Chondrocyte (in vitro differentiated cells): ENCODE data around the gene SSTR5. TPM values are rescaled to one million over a fixed set of nuclear protein-coding genes. Genes with fewer than 3 reads are reported as not detected.
A peak's percentile ranks its signal among the peaks of the same experiment; 100 is the strongest.
"Not testable (repeated sequence)": the region's sequence is repeated elsewhere in the genome, so short reads cannot be mapped to it uniquely, and the experiment has no call there.

Source experiments
- DNase-seq: peaks from one replicate; pipeline ENCODE4 v3.0.0; 2021; ENCODE audit warnings: mixed read lengths, low spot score
- H3K27ac Mint-ChIP-seq: one replicate; pipeline ENCODE4 v1.8.0; 2021; ENCODE audit warnings: mild to moderate bottlenecking, moderate library complexity, mixed read lengths; ENCODE audit not compliant: unreplicated experiment
- H3K27me3 Mint-ChIP-seq: 2 replicates; pipeline ENCODE4 v1.8.0; 2021; ENCODE audit warnings: low read depth, mixed read lengths
- H3K36me3 Mint-ChIP-seq: 2 replicates; pipeline ENCODE4 v1.8.0; 2021; ENCODE audit warnings: low read depth, mixed read lengths
- H3K4me1 Mint-ChIP-seq: 2 replicates; pipeline ENCODE4 v1.8.0; 2021; ENCODE audit warnings: low read depth, mild to moderate bottlenecking, mixed read lengths
- H3K4me3 Mint-ChIP-seq: one replicate; pipeline ENCODE4 v1.8.0; 2021; ENCODE audit warnings: mild to moderate bottlenecking, moderate library complexity, mixed read lengths; ENCODE audit not compliant: unreplicated experiment
- H3K9me3 Mint-ChIP-seq: 2 replicates; pipeline ENCODE4 v1.8.0; 2021; ENCODE audit warnings: low read depth, mixed read lengths
- CTCF ChIP-seq: fragments of 200-600 bp; sonication (generic); IDR thresholded peaks from 2 replicates; pipeline ENCODE4 v1.5.0; 2021; ENCODE audit warnings: antibody characterized with exemption, mild to moderate bottlenecking, moderate library complexity
- long read RNA-seq: library from polyadenylated mRNA; stranded (forward); transcript quantifications from one replicate; pipeline ENCODE4 v2.0.0, GENCODE V29; 2021
- total RNA-seq: library from RNA; stranded (reverse); gene quantifications from 3 replicates; pipeline ENCODE4 v1.2.1, GENCODE V29; 2021

SSTR5 gene
- total RNA-seq, result not detected in 3 replicates
- long read RNA-seq, result 0 reads

DNA sequence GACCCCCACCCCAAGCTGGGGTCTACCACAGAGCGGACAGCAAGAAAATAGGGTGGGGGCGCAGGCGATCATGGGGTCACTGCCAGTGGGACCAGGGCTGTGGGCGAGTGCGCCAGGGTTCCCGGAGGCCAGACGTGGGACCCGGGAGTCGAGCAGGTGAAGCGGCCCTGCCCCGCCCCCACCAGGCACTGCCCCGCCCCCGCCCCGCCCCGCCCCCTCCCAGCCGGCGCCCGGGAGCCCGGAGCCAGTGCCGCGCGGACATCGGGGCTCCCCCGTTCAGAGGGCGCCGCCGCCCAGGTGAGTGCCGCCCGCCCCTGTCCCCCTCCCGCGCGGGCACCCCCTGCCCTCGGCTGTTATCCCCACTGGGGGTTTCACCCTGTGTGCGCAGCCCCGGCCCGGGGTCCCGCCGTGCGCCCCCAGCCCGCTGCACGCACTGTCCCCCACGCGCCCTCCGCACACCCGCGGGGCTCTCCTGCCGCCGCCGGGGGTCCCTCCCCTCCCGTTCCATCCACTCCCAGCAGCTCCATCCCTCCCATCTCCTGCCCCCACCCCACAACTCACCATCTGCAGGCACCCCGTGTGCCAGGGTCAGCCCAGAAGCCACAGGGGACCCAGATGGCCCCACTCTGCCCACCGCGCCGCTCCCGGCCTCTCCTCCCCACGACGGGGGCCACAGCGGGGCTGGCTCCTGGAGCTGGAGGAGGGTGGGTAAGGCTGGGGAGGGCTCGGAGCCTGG lies at the start of gene SSTR5:
SSTR5 (plus strand) TSS at position 222 of the 736 bp plus-strand sequence. CDS start 6,122 bp downstream, outside the sequence.
- H3K27ac Mint-ChIP-seq, result no peak within 1 kb of the TSS
- no peaks in the 10 kb centered on the region for H3K9me3 Mint-ChIP-seq
- H3K4me1 Mint-ChIP-seq, result no peaks in the 10 kb centered on the region
- H3K4me3 Mint-ChIP-seq, result no peak within 1 kb of the TSS
- no peaks in the 10 kb centered on the region for H3K36me3 Mint-ChIP-seq
- no peak for TF ChIP-seq CTCF
- H3K27me3 Mint-ChIP-seq, result peaks cover 27% of the 10 kb centered on the region
- DNase-seq, result no peak

- peaks cover 18% of the 10 kb centered on the region for H3K27me3 Mint-ChIP-seq
Measured at GRCh38 chr16:1024138-1024537, 48.4 kb upstream of the SSTR5 start.

DNA sequence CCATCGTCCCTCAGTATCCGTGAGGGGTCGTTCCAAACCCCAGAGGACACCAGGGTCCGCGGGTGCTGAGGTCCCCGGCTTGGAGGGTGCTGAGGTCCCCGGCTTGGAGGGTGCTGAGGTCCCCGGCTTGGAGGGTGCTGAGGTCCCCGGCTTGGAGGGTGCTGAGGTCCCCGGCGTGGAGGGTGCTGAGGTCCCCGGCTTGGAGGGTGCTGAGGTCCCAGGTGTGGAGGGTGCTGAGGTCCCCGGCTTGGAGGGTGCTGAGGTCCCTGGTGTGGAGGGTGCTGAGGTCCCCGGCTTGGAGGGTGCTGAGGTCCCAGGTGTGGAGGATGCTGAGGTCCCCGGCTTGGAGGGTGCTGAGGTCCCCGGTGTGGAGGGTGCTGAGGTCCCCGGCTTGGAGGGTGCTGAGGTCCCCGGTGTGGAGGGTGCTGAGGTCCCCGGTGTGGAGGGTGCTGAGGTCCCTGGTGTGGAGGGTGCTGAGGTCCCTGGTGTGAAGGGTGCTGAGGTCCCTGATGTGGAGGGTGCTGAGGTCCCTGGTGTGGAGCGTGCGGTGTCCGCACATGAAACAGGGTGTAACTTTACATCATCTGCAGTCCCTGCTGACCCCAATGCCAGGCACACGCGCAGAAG lies 47.3 kb upstream of the SSTR5 start:
- H3K4me3 Mint-ChIP-seq, H3K27ac Mint-ChIP-seq, H3K36me3 Mint-ChIP-seq, H3K4me1 Mint-ChIP-seq, H3K9me3 Mint-ChIP-seq: not testable (repeated sequence)
- DNase-seq, result peak; percentile 100
- peaks cover 19% of the 10 kb centered on the region for H3K27me3 Mint-ChIP-seq

More at GRCh38 chr16:1024138-1024537, 48.4 kb upstream of the SSTR5 start:
- no peak for DNase-seq
- Mint-ChIP-seq H3K9me3 (no peaks in the 10 kb centered on the region), H3K4me1 (no peaks in the 10 kb centered on the region), H3K27ac (no peak overlapping the region), H3K4me3 (no peak overlapping the region), H3K36me3 (no peaks in the 10 kb centered on the region)
- TF ChIP-seq CTCF, result no peak

DNA sequence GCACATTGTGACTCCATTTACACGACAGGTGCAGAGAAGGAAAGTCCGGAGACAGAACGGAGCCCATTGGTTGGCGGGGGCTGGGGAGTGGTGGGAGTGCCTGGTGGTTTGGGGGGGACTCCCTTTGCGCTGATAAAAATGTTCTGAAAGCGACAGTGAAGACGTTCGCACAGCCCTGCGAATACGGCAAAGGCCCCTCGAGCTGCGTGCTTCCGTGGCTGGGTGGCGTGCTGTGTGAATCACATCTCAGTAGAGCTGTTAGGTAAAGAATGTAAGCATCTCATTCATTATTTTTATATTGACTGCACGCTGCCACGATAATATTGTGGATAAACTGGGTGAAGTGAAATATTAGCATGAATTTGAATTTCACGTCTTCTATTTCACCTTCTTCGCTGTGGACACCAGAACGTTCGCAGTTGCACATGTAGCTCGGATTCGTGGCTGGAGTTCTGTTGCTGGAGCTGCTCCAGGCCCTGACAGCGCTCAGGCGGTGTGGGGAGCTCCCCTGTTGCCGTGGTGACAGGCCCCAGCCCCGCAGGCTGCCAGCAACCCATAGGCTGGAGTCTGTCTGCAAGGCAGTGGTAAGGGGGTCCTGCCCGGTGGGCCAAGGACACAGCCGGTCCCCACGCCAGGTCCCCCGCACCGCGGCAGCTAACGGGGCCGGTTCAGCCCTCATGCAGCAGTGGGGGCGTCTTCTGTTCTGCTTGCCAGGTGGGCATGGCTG lies 46.3 kb upstream of the SSTR5 start:
- H3K4me3 Mint-ChIP-seq, result no peak overlapping the region
- H3K4me1 Mint-ChIP-seq, result no peaks in the 10 kb centered on the region
- TF ChIP-seq CTCF, result no peak
- H3K36me3 Mint-ChIP-seq, result no peaks in the 10 kb centered on the region
- no peaks in the 10 kb centered on the region for H3K9me3 Mint-ChIP-seq
- H3K27ac Mint-ChIP-seq, result no peak overlapping the region
- no peak for DNase-seq
- peaks cover 19% of the 10 kb centered on the region for H3K27me3 Mint-ChIP-seq

GRCh38 chr16:1026784-1027500 lies 45.6 kb upstream of the SSTR5 start:
- H3K27ac Mint-ChIP-seq, result no peak overlapping the region
- H3K27me3 Mint-ChIP-seq, result peaks cover 19% of the 10 kb centered on the region
- H3K4me3 Mint-ChIP-seq, result no peak overlapping the region
- H3K36me3 Mint-ChIP-seq, result no peaks in the 10 kb centered on the region
- no peak for TF ChIP-seq CTCF
- H3K9me3 Mint-ChIP-seq, result no peaks in the 10 kb centered on the region
- no peak for DNase-seq
- no peaks in the 10 kb centered on the region for H3K4me1 Mint-ChIP-seq
